Measurements from ENCODE around the gene CAMK2D.

- TF ChIP-seq EZH2 (IDR thresholded peaks at IDR 0.05), result no peak
- no peak for TF ChIP-seq POLR2AphosphoS5 (IDR thresholded peaks at IDR 0.05; ENCODE audit: borderline replicate concordance, low read depth, low read length)
These were observed 115.6 kb downstream of the CAMK2D start for GRCh38 chr4:113645771-113646441.
